HG03521 (cell line): ENCODE results near the gene NUDT14.

Source experiments
- ATAC-seq: cut with Tn5 transposase; IDR thresholded peaks from one replicate; pipeline ENCODE4 v1.9.1; 2021; ENCODE audit warnings: mild to moderate bottlenecking, moderate library complexity; ENCODE audit not compliant: unreplicated experiment

NUDT14 gene

GRCh38 chr14:105138021-105138541 is 43.0 kb downstream of the NUDT14 start:
- no peak for ATAC-seq

GRCh38 chr14:105137481-105138020 is 43.6 kb downstream of the NUDT14 start:
- no peak for ATAC-seq

- ATAC-seq, result no peak
Observed at GRCh38 chr14:105136401-105137322, 44.5 kb downstream of the NUDT14 start.

- no peak for ATAC-seq
Observed at GRCh38 chr14:105135700-105136395, 45.3 kb downstream of the NUDT14 start.

- ATAC-seq, result no peak
Observed at GRCh38 chr14:105132921-105133654, 48.0 kb downstream of the NUDT14 start.

GRCh38 chr14:105131241-105131640 is 49.9 kb downstream of the NUDT14 start:
- ATAC-seq, result no peak

GRCh38 chr14:105128059-105128458 is 53.1 kb downstream of the NUDT14 start:
- no peak for ATAC-seq

- no peak for ATAC-seq
Observed at GRCh38 chr14:105126981-105127329, 54.2 kb downstream of the NUDT14 start.

- no peak for ATAC-seq
Observed at GRCh38 chr14:105126126-105126980, 54.8 kb downstream of the NUDT14 start.

- no peak for ATAC-seq
Observed at GRCh38 chr14:105124823-105125222, 56.3 kb downstream of the NUDT14 start.

GRCh38 chr14:105123981-105124765 is 56.9 kb downstream of the NUDT14 start:
- ATAC-seq, result no peak

GRCh38 chr14:105123064-105123665 is 57.9 kb downstream of the NUDT14 start:
- no peak for ATAC-seq
